GDM1 (cell line): ENCODE results near the gene CCR8.
"Not testable (repeated sequence)": the region's sequence is repeated elsewhere in the genome, so short reads cannot be mapped to it uniquely, and the experiment has no call there.

Experiments used
- DNase-seq: peaks from one replicate; lab custom pipeline; 2025; lab: John Stamatoyannopoulos, UW

CCR8 gene

DNA sequence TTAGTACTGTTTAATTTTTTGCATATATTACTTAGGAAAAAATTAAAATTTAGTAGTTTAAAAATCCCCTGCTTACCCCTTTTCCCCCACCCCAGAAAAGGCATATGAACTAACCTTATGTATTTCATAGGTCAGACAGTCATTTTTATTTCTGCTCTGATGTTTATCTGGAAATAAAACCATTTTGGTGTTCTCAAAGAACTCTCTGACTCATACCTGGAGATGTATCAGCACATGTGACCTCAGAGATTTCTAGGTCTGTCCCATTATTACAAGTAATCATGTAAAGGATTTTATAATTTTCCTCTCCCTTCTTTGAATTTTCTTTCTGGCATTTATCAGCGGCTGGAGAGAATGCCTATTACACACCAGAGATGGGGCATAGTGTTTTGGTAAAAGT is 14.1 kb upstream of the CCR8 start:
- DNase-seq, result no peak

- no peak for DNase-seq
Observed at GRCh38 chr3:39317571-39318169, 11.8 kb upstream of the CCR8 start.

- DNase-seq, result no peak
Observed at GRCh38 chr3:39318301-39318700, 11.2 kb upstream of the CCR8 start.

- DNase-seq, result no peak
Observed at GRCh38 chr3:39319249-39319648, 10.3 kb upstream of the CCR8 start.

GRCh38 chr3:39321574-39321983 is 7.9 kb upstream of the CCR8 start:
- not testable (repeated sequence) for DNase-seq

DNA sequence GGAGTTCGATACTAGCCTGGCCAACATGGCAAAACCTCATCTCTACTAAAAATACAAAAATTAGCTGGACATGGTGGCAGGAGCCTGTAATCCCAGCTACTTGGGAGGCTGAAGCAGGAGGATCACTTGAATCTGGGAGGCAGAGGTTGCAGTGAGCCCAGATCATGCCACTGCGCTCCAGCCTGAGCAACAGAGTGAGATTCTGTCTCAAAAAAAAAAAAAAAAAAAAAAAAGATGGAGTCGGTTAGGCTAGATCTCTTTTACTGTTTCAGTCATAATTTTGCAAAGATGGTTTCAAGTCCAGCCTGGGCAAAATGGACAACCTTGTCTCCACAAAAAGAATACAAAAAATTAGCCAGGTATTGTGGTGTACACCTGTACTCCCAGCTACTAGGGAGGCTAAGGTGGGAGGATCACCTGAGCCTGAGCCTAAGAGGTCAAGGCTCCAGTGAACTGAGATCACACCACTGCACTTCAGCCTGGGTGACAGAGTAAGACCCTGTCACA is 7.2 kb upstream of the CCR8 start:
- DNase-seq, result not testable (repeated sequence)

DNA sequence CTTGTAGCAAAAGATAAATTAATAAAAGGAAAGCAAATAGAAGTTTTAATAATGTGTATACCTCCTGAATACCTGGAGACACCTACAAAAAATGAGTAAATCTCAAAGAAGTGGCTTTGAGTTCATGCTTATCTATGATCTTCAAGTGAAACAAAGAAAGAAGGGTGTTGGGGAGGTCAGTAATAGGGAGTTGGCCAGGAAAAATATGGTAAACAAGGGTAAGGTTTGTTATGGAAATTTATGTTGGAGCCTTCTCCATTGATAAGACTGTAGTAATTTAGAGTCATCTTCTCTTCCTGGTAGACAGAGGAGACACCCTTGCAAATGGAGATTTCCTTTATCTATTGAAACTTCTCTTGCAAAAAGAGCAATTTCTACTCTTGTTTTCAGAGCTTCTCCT is 6.6 kb upstream of the CCR8 start:
- no peak for DNase-seq

DNA sequence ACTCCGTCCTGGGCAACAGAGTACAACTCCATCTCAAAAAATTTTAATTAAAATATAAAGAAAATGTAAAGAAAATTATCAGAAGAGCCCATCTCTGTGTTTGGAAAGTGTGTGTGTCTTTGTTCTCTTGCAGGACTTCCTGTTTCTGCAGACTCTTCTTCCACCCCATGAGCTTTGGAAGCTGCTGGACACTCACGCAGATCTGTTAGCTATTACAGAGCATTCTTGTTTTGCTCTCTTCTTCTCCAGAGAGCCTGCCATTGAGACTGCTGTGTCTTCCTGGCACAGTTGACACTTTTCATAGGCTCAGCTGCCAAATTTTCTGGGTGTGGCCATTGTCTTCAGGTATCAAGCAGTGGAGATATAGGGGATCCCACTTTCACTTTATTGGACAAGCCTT is 6.0 kb upstream of the CCR8 start:
- DNase-seq, result no peak

DNA sequence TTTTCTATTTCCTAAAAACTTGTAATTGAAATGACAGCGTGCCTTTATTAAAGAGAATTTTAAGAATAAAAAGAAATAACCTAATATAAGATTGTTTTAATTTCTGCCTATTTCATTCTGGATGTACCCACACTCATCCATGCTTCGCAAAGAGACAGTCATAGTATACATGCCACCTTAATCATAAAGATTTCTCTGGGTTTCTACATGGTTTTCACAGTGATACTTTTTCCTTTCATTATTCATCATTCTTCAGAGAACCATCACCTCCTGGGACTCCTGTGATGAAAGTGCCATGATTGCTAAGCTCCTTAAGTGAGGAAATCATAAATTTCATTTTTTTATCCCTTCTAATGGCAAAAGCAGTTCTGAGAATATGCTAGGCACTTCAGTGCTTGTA is 4.3 kb upstream of the CCR8 start:
- no peak for DNase-seq

- DNase-seq, result no peak
Observed at GRCh38 chr3:39327053-39327745, 2.3 kb upstream of the CCR8 start.

DNA sequence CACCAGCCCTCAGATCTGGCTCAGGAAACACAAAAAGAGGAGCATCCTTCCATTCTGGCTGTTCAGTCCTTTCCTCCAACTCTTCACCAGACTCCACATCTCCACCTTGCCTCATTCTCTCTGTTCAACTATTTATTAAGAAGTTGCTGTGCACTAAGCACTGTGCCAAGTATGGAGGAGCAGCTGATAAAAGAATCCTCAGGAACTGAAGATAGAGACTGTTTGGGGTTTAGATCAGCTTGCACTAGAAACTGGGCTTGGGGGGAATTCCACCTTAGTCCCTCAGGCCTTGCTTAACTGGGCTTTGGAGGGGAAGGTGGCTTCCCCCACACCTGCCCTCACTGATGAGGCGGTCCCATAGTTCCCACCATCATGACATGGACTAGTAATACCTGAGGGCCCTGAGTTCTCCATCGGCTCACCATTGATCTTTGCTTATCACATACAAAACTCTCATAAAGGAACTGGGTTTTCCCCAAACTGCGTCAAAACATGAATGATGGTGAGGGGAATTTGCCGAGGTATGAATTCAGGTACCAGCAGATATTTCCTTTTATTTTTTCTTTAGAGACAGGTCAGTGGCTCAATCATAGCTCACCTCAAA is 1.7 kb upstream of the CCR8 start:
- no peak for DNase-seq

DNA sequence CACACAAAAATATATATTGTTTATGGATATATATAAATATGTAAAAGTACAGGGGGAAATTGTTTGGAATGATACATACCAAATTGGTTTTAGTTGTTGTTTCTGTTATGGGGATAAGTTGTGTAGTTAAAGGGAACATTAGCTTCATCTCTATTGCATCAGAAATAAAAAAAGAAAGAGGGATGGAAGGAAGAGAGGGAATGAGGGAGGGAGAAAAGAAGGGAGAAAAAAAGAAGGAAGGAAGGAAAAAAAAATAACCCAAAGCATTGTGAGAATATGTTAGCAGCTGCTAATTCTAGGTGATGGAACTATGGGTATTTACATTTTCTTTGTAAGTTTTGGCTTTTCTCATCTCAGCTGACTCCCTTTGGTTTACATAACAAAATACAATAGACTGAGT is 1.3 kb downstream of the CCR8 start:
- no peak for DNase-seq

DNA sequence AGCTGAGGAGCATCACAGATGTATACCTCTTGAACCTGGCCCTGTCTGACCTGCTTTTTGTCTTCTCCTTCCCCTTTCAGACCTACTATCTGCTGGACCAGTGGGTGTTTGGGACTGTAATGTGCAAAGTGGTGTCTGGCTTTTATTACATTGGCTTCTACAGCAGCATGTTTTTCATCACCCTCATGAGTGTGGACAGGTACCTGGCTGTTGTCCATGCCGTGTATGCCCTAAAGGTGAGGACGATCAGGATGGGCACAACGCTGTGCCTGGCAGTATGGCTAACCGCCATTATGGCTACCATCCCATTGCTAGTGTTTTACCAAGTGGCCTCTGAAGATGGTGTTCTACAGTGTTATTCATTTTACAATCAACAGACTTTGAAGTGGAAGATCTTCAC is 3.0 kb downstream of the CCR8 start:
- DNase-seq, result no peak

DNA sequence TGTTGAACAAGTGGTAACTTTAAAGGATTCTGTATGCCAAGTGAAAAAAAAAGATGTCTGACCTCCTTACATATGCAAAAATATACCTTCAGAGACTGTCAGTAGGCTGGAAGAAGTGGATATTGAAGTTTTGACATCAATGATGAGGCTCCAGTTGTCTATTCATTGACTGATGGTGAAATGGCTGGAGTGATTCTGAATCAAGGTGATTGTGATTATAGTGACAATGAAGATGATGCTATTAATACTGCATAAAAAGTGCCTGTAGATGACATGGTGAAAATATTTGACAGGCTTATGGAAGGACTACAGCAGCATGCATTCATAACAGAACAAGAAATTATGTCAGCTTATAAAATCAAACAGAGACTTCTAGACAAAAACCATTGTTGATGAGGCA is 4.1 kb downstream of the CCR8 start:
- no peak for DNase-seq

- no peak for DNase-seq
Observed at GRCh38 chr3:39334205-39334604, 4.7 kb downstream of the CCR8 start.

DNA sequence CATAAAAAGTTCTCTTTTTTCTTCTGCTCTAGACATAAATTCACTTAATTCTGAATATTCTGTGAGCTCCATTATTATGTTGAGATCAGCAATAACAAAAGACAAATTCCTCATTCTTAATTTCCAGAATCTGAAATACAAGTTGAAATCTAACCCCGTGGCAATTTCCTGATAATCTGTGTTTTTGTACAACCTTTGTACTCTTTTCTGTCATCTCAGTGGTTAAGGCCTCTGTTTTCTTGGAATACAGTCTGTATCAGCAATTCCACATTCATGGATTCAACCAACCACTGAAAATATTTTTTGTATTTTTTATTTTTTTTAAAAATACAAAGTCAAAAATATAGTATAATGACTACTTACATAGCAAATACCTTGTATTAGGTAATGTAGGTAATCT is 8.7 kb downstream of the CCR8 start:
- no peak for DNase-seq

DNA sequence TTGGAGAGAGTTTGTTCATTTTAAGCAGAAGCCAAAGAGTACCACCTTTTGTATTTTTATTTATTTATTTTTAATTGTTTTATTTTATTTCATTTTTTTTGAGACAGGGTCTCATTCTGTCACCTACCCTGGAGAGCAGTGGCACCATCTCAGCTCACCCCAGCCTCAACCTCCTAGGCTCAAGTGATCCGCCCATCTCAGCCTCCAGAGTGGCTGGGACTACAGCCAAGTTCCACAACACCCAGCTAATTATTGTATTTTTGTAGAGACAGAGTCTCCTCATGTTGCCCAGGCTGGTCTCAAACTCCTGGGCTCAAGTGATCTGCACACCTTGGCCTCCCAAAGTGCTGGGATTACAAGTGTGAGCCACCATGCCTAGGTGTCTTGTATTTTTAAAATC is 9.6 kb downstream of the CCR8 start:
- no peak for DNase-seq

DNA sequence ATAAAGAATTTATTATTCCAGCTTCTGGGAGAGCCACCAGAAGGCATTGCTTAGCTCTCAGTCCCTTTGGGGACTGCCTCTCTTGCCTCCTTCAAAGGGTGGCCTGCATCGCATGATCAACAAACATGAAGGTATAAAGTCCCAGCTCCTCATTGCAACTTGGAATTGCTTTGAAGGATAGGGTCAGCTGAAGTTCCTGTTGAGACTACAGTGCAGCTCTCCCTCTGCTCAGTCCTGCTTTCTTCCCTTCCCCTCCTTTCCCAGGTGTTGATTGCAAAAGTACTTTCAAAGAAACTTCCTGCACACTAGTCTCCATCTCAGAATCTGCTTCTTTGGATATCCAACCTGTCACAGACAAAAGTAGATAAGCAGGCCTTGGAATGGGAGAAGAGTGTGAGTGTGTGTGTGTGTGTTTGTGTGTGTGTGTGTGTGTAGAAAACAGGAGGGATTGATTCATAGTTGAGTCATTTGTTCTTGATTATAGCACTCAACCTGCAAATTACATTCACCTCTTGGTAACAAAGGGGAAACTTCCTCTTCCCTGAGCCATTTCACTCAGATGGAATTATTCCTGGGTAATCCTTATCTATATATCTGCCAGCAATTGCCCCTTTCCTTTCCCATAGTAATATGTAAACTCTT is 13.7 kb downstream of the CCR8 start:
- no peak for DNase-seq

DNA sequence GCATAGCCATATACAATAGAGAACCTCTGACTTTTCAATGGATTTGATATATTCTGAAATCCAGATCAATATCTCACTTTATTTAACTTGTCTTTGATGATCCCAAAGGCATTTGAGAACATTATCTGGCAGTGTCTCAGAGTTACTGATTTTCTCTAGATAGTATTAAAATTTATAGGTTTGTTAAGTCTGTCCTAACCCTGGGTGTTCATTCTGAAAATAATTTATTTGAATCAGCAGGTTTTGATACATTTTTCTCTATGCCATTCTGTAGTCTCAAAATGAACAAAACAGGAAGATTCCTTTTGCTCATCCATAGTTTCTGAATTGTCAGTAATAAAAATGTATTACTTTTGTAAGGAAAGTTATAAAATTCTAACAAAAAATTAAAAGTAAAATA is 14.3 kb downstream of the CCR8 start:
- no peak for DNase-seq

DNA sequence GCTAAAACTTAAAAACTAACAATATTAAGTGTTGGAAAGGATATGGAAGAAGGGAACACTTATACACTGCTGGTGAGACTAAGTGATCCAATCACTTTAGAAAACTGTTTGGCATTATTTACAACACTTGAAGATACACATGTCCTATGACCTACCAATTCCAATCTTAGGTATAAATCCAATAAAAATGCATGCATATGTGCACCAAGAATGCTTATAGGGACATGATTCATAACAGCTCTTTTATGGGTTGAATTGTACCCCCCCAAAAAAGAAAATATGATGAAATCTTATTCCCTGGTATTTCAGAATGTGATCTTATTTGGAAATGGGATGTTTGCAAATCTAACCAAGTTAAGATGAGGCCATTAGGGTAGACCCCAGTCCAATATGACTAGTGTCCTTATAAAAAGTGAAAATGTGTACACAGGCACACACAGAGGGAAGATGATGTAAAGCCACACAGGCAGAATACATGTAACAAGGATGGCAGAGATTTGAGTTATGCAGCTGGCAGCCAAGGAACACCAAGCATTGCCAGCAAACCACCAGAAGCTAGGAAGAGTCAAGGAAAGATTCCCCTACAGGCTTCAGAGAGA is 15.3 kb downstream of the CCR8 start:
- DNase-seq, result no peak

- DNase-seq, result no peak
Observed at GRCh38 chr3:39346785-39347585, 17.5 kb downstream of the CCR8 start.

GRCh38 chr3:39347586-39347876 is 18.0 kb downstream of the CCR8 start:
- no peak for DNase-seq
